ENCODE results near the gene DLGAP1. TPM values are rescaled to one million over a fixed set of nuclear protein-coding genes. Genes with fewer than 3 reads are reported as not detected.

DLGAP1 gene
- total RNA-seq, 1 experiment from 2014 or later, result 23.2 TPM

GRCh38 chr18:4146797-4147196, 308.3 kb downstream of the DLGAP1 start:
- no peaks in the 10 kb centered on the region for H3K9me3 ChIP-seq (ENCODE audit: control insufficient read depth, low read depth, low read length)
- no peak overlapping the region for H2BK120ac ChIP-seq (ENCODE audit: low read depth, low read length, poor library complexity, severe bottlenecking)
- no peak for DNase-seq
- H2BK12ac ChIP-seq (ENCODE audit: insufficient read length, low read depth, low read length), result no peak overlapping the region
- H2AFZ ChIP-seq (ENCODE audit: low read length), result no peak overlapping the region
- no peak overlapping the region for H3K4me3 Mint-ChIP-seq
- no peak overlapping the region for H2BK20ac ChIP-seq (ENCODE audit: low read depth, low read length, poor library complexity, severe bottlenecking)
- H3K56ac ChIP-seq (ENCODE audit: insufficient read length, low read depth, low read length), result no peak overlapping the region
- H3K4ac ChIP-seq (ENCODE audit: low read depth, low read length), result no peak overlapping the region
- H3K23me2 ChIP-seq (ENCODE audit: insufficient read length, low read depth, low read length, poor library complexity, severe bottlenecking), result no peaks in the 10 kb centered on the region
- no peaks in the 10 kb centered on the region; the same call in 1 of the 2 replicates for H3K4me1 ChIP-seq (ENCODE audit: insufficient read depth, low read length)
- H3K14ac ChIP-seq (ENCODE audit: insufficient read depth, low read length), result no peak overlapping the region
- no peak overlapping the region for H3K18ac ChIP-seq (ENCODE audit: insufficient read length, low read depth, low read length)
- H3K9ac ChIP-seq (ENCODE audit: extremely low read depth, insufficient read length, low read length), result no peak overlapping the region
- H3K27me3 Mint-ChIP-seq (ENCODE audit: low read depth), result no peaks in the 10 kb centered on the region
- H4K20me1 ChIP-seq (ENCODE audit: control insufficient read depth, insufficient read depth, insufficient read length), result no peaks in the 10 kb centered on the region
- no peak overlapping the region for H2BK5ac ChIP-seq (ENCODE audit: insufficient read length, low read length)
- no peaks in the 10 kb centered on the region for H3K79me2 ChIP-seq (ENCODE audit: insufficient read depth, low read length)
- H3K27ac Mint-ChIP-seq, result no peak overlapping the region
- no peak for TF ChIP-seq CTCF (conservative IDR thresholded peaks at IDR 0.05)
- WGBS (ENCODE audit: extremely low coverage, insufficient read length, low lambda C conversion rate), result no CpG with 5 or more reads among the region's 1 CpG
- peaks cover 31 to 41% of the 10 kb centered on the region in 2 experiments for H3K4me1 Mint-ChIP-seq
- no peak overlapping the region for H4K91ac ChIP-seq (ENCODE audit: insufficient read length, low read depth, low read length)
- H3K79me1 ChIP-seq (ENCODE audit: insufficient read depth, low read depth, low read length, poor library complexity, severe bottlenecking), result no peaks in the 10 kb centered on the region
- no peak overlapping the region for H3K4me2 ChIP-seq (ENCODE audit: insufficient read depth, insufficient read length, low read length)
- H3K36me3 Mint-ChIP-seq (ENCODE audit: insufficient read depth in 1 of 3, low read depth in 3 of 3), result peaks cover 12 to 17% (median 16%) of the 10 kb centered on the region in 3 experiments
- H2AK5ac ChIP-seq (ENCODE audit: insufficient read length, low read length), result no peak overlapping the region
- no peak overlapping the region for H4K5ac ChIP-seq (ENCODE audit: insufficient read length, low read depth, low read length)
- H3K27ac ChIP-seq (ENCODE audit: insufficient read length, low read depth, low read length), result no peak overlapping the region
- no peaks in the 10 kb centered on the region for H3K27me3 ChIP-seq (ENCODE audit: insufficient read depth, low read length)
- no peak overlapping the region for H3T11ph ChIP-seq (ENCODE audit: low read length)
- H3K23ac ChIP-seq (ENCODE audit: insufficient read length, low read depth, low read length), result no peak overlapping the region
- H3K9me3 Mint-ChIP-seq, result peaks cover 1 to 2% of the 10 kb centered on the region in 2 experiments; a peak in 3 of 5 replicates
- no peak overlapping the region for H4K8ac ChIP-seq (replicated peaks; ENCODE audit: insufficient read length, low read depth, low read length)
- H2BK15ac ChIP-seq (ENCODE audit: low read depth, low read length), result no peak overlapping the region
